Measurements from ENCODE around the gene MAPRE3.
A peak's percentile ranks its signal among the peaks of the same experiment; 100 is the strongest.

Gene MAPRE3

GRCh38 chr2:27019459-27019858, 49.0 kb downstream of the MAPRE3 start:
- DNase-seq = no peak

- DNase-seq = no peak
Measured at GRCh38 chr2:27019931-27020855, 49.8 kb downstream of the MAPRE3 start.

- no peak for DNase-seq
Measured at GRCh38 chr2:27021253-27022049, 51.0 kb downstream of the MAPRE3 start.

- no peak for DNase-seq
Measured at GRCh38 chr2:27023740-27024139, 53.3 kb downstream of the MAPRE3 start.

GRCh38 chr2:27024188-27024587, 53.8 kb downstream of the MAPRE3 start:
- no peak for DNase-seq

GRCh38 chr2:27024812-27025211, 54.4 kb downstream of the MAPRE3 start:
- no peak for DNase-seq

- no peak for DNase-seq
Measured at GRCh38 chr2:27025281-27025800, 54.9 kb downstream of the MAPRE3 start.

- no peak for DNase-seq
Measured at GRCh38 chr2:27025861-27026851, 55.7 kb downstream of the MAPRE3 start.

- no peak for DNase-seq
Measured at GRCh38 chr2:27027211-27027651, 56.8 kb downstream of the MAPRE3 start.

GRCh38 chr2:27029051-27029450, 58.6 kb downstream of the MAPRE3 start:
- DNase-seq = no peak

GRCh38 chr2:27032495-27033252, 62.2 kb downstream of the MAPRE3 start, which contains the start of gene TMEM214:
Gene TMEM214, plus strand, starts transcription at chr2:27032965. Its CDS starts 51 bp downstream, at chr2:27033016.
- peak; percentile 95 for DNase-seq

- no peak for DNase-seq
Measured at GRCh38 chr2:27033253-27033852, 62.9 kb downstream of the MAPRE3 start.

GRCh38 chr2:27038012-27038411, 67.6 kb downstream of the MAPRE3 start:
- no peak for DNase-seq

- DNase-seq = no peak
Measured at GRCh38 chr2:27038631-27039339, 68.3 kb downstream of the MAPRE3 start.

GRCh38 chr2:27039426-27039825, 69.0 kb downstream of the MAPRE3 start:
- no peak for DNase-seq

- DNase-seq = no peak
Measured at GRCh38 chr2:27039871-27040270, 69.4 kb downstream of the MAPRE3 start.

- no peak for DNase-seq
Measured at GRCh38 chr2:27040282-27040681, 69.8 kb downstream of the MAPRE3 start.

- no peak for DNase-seq
Measured at GRCh38 chr2:27041752-27042151, 71.3 kb downstream of the MAPRE3 start.

- DNase-seq = no peak
Measured at GRCh38 chr2:27042159-27042661, 71.8 kb downstream of the MAPRE3 start.
